GM12892 (cell line): ENCODE results near the gene TSPAN5.
"Not testable (repeated sequence)": the region's sequence is repeated elsewhere in the genome, so short reads cannot be mapped to it uniquely, and the experiment has no call there.

ENCODE experiments used
- DNase-seq: peaks from one replicate; pipeline ENCODE4 v3.0.0; 2011; ENCODE audit not compliant: insufficient read length
- FAIRE-seq: peaks from 2 replicates; lab custom pipeline; 2011; peaks lifted over from hg19 to GRCh38; lab: Jason Lieb, UNC
- POLR2A ChIP-seq: IDR thresholded peaks from 2 replicates; pipeline ENCODE4 v1.6.1; 2011; ENCODE audit warnings: low read depth, low read length, control low read depth
- POLR2AphosphoS5 ChIP-seq: IDR thresholded peaks from 2 replicates; pipeline ENCODE4 v1.6.1; 2011; ENCODE audit warnings: low read depth, low read length, control low read depth
- TAF1 ChIP-seq: IDR thresholded peaks from 2 replicates; pipeline ENCODE4 v1.6.1; 2011; ENCODE audit warnings: low read depth, mild to moderate bottlenecking, control low read depth, low read length, borderline replicate concordance

Gene TSPAN5

GRCh38 chr4:98557194-98557892 is 101.1 kb downstream of the TSPAN5 start:
- DNase-seq = no peak
- no peak for TF ChIP-seq TAF1
- no peak for TF ChIP-seq POLR2AphosphoS5
- TF ChIP-seq POLR2A = no peak
- FAIRE-seq = no peak

- TF ChIP-seq POLR2AphosphoS5 = no peak
- no peak for TF ChIP-seq TAF1
- TF ChIP-seq POLR2A = no peak
- DNase-seq = no peak
- no peak for FAIRE-seq
Observed at GRCh38 chr4:98556451-98556850, 102.0 kb downstream of the TSPAN5 start.

GRCh38 chr4:98555798-98556445 is 102.5 kb downstream of the TSPAN5 start:
- DNase-seq (no peak), FAIRE-seq (no peak)
- TF ChIP-seq POLR2AphosphoS5 (no peak), TAF1 (no peak), POLR2A (no peak)

GRCh38 chr4:98546910-98547594 is 111.4 kb downstream of the TSPAN5 start:
- FAIRE-seq = no peak
- no peak for DNase-seq

GRCh38 chr4:98544818-98545414 is 113.5 kb downstream of the TSPAN5 start:
- DNase-seq = no peak
- no peak for FAIRE-seq
- no peak for TF ChIP-seq POLR2A

More at GRCh38 chr4:98546910-98547594, 111.4 kb downstream of the TSPAN5 start:
- TF ChIP-seq POLR2A (no peak), TAF1 (no peak), POLR2AphosphoS5 (no peak)

- TF ChIP-seq POLR2A (no peak), TAF1 (no peak), POLR2AphosphoS5 (no peak)
- FAIRE-seq (no peak), DNase-seq (no peak)
Observed at GRCh38 chr4:98544141-98544817, 114.1 kb downstream of the TSPAN5 start.

GRCh38 chr4:98542011-98542410 is 116.4 kb downstream of the TSPAN5 start:
- DNase-seq = no peak
- TF ChIP-seq POLR2A (no peak), POLR2AphosphoS5 (no peak), TAF1 (no peak)
- FAIRE-seq = no peak

GRCh38 chr4:98540803-98541202 is 117.6 kb downstream of the TSPAN5 start:
- FAIRE-seq (no peak), DNase-seq (no peak)
- TF ChIP-seq TAF1 (no peak), POLR2AphosphoS5 (no peak), POLR2A (no peak)

- no peak for TF ChIP-seq TAF1
- TF ChIP-seq POLR2A = no peak
- no peak for TF ChIP-seq POLR2AphosphoS5
- FAIRE-seq (no peak), DNase-seq (no peak)
Observed at GRCh38 chr4:98539741-98540140, 118.7 kb downstream of the TSPAN5 start.

- no peak for FAIRE-seq
- TF ChIP-seq POLR2A (no peak), POLR2AphosphoS5 (no peak), TAF1 (no peak)
- no peak for DNase-seq
Observed at GRCh38 chr4:98539299-98539698, 119.1 kb downstream of the TSPAN5 start.

- TF ChIP-seq POLR2AphosphoS5 (no peak), TAF1 (no peak), POLR2A (no peak)
- no peak for DNase-seq
- no peak for FAIRE-seq
Observed at GRCh38 chr4:98536631-98537030, 121.8 kb downstream of the TSPAN5 start.

GRCh38 chr4:98534146-98534545 is 124.3 kb downstream of the TSPAN5 start:
- DNase-seq, FAIRE-seq: not testable (repeated sequence)
